GM18517 (cell line): ENCODE data around the gene FUNDC2.
A peak's percentile ranks its signal among the peaks of the same experiment; 100 is the strongest.

Experiments used
- ATAC-seq: cut with Tn5 transposase; IDR thresholded peaks from one replicate; pipeline ENCODE4 v1.9.1; 2021; ENCODE audit warnings: mild to moderate bottlenecking, moderate library complexity; ENCODE audit not compliant: unreplicated experiment

FUNDC2 gene

DNA sequence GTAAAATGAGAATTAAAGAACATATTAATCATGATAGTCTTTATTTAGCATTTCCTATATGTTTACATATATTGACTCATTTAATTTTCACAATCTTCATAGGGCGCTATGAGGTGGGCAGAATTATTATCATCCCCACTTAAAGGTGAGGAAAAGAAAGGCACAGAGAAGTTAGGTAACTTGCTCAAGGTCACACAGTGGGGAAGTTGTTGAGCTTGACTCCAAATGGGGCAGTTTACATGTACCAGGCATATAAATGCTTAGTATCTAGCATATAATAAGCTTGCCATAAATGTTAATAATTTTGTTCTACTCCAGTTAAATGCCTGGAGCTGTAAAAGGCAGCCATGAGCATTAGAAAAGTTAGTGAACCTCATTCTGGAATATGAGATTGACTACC is 42.8 kb downstream of the FUNDC2 start:
- no peak for ATAC-seq

DNA sequence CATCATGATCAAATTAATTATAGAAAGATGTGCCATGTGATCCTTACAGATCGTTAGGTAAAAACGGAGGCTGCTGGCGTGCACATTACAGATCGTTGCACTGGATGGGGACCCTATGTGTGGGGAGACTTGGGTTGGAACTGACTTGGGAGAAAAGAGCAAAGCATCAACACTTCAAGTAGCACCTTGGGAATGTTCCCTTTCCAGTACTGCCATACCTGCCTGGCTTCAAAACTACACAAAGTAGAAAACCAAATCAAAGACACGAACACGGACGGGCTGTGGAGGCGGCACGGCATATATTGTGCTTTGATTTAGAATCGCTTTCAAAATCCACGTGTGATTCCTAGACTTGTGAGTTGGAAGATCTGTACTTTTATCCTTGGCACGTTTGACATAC is 43.4 kb downstream of the FUNDC2 start:
- no peak for ATAC-seq

DNA sequence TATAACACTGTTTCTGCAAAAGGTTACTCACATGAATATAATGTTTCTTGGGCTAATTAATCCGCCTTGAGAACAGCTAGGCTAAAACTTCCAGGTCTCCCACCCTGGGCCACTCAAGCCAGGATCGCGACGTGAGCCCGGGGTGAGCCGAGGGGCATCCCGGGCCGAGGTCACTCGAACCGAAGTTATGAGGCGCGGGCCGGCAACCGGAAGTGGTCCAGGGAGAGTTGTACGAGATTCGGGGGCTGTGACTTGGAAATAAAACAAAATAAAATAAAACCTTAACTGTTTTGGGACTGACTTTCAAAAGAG is 44.0 kb downstream of the FUNDC2 start:
- ATAC-seq, result peak; percentile 18

DNA sequence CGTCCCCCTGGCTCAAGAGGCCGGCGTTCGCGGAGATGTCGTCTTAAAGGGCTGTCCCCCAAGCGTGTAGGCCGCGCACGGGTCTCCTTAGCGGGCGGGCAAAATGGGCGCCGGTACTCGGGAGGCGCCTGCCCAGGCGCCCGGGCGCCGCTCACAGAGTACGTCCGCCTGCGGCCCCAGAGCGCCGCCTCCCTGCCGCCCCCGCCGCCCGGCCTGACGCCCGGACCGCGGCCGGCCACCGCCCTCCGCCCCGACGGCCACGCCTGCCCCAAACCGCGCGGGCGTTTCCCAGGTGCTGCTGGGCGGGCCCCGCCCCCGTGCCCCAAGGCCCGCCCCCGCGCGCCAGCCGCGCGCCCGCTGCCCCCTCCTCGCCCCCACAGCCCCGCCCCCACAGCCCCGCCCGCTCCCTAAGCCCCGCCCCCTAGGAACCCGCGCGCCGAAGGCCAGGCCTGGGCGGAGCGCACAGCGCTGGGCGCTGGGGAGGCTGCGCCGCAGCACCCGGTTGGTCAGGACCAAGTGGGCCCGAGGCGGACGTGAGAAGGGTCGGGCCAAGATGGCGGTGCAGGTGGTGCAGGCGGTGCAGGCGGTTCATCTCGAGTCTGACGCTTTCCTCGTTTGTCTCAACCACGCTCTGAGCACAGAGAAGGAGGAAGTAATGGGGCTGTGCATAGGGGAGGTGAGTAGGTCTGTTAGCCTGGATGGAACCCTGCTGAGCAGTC is 44.5 kb downstream of the FUNDC2 start, which contains the start of the genes BRCC3, CMC4 and MTCP1:
BRCC3 (plus strand) TSS at position 534 of the 719 bp plus-strand sequence; CDS start at position 554, 20 bp downstream.
CMC4 (minus strand) TSS at position 162 of the 719 bp plus-strand sequence. CDS start 7,113 bp downstream, outside the sequence.
MTCP1 (minus strand) TSS at position 162 of the 719 bp plus-strand sequence. CDS start 5,126 bp downstream, outside the sequence.
- ATAC-seq, result peak; percentile 68

DNA sequence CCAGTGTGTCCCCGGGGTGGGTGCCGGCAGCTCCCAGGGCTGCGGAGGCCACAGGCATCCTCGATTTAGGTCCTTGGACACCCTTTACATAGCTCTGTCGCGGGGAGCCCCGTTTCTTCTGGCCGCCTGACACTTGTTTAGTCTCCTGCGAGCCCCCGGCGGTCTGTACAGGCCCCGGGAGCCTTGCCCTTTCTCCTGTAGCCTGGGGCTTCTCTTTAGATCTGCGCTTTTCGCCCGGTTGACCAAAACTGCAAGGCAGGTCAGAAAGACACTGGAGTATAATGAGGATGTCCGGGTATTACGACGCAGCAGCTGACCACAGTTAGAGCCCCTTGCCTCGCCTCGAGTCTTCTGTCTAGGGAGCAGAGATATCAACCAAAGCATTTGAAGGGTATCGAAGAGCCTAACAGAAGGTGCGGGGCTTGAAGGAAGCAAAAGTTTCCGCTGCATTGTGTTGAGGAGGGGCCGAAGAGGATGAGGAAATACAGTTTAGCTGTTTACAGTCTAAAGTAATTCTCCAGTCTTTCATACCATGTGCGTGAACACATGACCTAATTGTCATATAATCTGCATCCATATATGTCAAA is 45.1 kb downstream of the FUNDC2 start:
- peak; percentile 24 for ATAC-seq

DNA sequence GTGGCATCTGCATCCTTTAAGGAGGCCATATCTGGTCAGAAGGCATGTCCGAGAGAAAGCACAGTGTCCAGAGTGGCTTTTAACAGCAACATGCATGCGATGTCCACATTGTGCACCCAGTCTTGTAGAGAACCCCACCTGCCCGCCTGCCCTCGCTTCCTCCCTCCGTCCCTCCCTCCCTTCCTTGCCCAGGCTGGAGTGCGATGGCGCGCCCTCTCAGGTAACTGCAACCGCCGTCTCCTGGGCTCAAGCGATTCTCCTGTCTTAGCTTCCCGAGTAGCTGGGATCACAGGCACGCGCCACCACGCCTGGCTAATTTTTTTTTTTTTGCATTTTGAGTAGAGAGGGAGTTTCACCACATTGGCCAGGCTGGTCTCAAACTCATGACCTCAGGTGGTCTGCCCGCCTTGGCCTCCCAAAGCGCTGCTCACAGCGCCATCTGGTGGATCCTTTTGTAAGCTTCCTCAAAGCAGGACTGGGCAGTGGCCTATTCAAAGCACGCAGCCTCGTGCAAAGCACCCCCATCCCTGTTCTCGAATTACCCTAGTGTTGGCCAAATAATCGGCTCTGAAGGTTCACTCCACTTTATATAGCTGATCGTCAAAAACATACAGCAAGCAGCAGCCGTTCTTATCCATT is 59.7 kb downstream of the FUNDC2 start:
- ATAC-seq, result peak; percentile 53

DNA sequence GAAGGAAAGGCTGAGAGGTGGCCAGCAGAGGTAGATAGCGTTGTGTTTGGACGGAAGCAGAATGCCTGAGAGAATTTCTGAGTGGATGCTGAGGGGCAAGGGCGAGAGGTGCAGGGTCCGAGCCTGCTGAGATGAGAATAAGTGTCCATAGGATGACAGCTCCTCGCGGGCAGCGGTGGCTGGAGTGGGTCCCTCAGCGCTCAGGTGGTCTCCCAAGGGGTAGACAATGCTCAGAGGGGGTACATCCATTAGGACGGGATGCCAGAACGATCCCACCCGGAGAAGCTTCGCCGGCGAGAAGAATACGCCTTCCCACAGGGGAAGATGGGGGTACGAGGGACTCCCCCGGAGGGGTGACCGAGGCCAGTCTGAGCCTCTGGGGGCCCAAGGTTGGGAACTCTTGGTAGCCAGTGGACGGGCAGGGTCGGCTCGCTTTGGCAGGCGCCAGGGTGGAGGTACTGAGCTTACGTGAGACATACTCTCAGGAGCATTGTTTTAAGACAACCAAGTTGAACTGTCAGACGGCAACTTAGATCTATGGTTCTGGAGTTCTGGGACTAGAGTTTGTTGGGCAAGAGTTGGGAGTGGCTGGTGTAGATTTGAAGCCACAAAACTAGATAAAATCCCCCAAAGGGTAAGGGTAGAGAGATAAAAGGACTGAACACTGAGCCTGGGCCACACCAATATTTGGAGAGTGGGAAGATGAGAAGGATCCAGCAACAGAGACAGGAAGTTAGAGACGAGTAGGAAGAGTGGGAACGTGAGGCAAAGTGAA is 60.5 kb downstream of the FUNDC2 start:
- ATAC-seq, result no peak

DNA sequence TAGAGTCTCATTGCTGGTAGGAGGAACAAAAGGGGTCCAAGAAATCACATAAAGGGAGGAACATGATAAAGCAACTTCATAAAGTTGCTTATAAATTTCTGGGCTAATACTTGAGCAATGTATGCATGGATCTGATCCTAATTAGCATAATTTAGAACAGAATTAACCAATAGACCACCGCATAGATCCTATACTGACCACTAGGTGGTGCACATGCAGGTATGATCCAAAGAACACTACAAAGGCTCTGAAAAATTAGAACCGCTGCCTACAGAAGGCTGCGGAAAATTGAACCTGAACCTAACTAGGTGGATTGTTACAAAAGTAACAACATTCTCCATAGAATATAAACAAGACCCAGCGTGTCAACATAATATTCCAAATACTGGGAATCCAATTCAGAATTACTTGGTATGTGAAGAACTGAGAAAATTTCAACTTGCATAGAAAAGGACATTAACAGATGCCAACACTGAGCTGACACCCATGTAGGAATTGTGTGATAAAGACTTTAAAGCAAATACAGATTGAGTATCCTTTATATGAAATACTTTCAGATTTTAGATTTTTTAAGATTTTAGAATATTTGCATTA is 67.9 kb downstream of the FUNDC2 start:
- ATAC-seq, result peak; percentile 71

DNA sequence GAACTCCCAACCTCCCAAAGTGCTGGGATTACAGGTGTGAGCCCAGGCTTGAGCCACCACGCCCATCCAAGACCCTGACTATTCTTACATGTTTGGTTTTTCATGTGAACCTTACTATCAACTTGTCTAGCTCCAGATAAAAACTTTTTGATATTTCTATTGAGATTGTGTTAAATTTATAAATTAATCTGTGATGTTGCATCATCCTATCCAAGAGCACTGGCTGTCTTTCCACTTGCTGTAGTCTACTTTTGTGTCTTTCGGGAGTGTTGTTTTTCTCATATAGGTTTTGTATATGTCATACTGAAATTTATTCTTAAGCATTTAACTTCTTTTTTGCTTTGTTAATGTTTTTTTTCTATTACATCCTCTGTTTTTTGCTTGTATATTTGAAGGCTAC is 79.3 kb downstream of the FUNDC2 start:
- ATAC-seq, result no peak

DNA sequence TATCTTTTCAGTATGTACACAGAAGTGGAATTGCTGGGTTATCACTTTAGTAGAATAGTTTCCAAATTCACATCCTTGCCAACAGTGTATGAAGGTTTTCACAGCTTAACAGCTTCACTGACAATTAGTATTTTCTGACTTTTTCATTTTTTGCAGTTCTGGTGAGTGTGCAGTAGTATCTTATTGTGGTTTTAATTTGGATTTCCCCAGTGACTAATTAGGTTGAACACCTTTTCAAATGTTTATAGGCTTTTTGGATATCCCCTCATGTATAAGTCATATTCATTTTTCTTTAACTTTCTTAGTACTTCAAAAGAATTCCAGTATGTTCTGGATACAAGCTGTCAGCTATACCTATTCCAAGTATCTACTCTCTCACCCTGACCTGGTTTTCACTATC is 81.8 kb downstream of the FUNDC2 start:
- no peak for ATAC-seq
